ENCODE results near the gene CLIC4. TPM values are rescaled to one million over a fixed set of nuclear protein-coding genes. Genes with fewer than 3 reads are reported as not detected.
"Not testable (repeated sequence)": the region's sequence is repeated elsewhere in the genome, so short reads cannot be mapped to it uniquely, and the experiment has no call there.

The CLIC4 gene
- total RNA-seq, 1 donor from 2014 or later, result 18.2 TPM

GRCh38 chr1:24878045-24878444, 132.8 kb downstream of the CLIC4 start:
- no peak for DNase-seq (ENCODE audit: low spot score)
- intact Hi-C loops (cut with micrococcal nuclease), result no loop called here
- Mint-ChIP-seq H3K9me3 (no peaks in the 10 kb centered on the region), H3K4me3 (ENCODE audit: low read depth) (no peak overlapping the region), H3K36me3 (ENCODE audit: low read depth) (no peaks in the 10 kb centered on the region), H3K27me3 (ENCODE audit: low read depth) (peaks cover 38% of the 10 kb centered on the region), H3K4me1 (ENCODE audit: low read depth) (peaks cover 2% of the 10 kb centered on the region), H3K27ac (no peak overlapping the region)

GRCh38 chr1:24878775-24879742, 133.8 kb downstream of the CLIC4 start:
- Mint-ChIP-seq H3K36me3 (ENCODE audit: low read depth) (no peaks in the 10 kb centered on the region), H3K27me3 (ENCODE audit: low read depth) (peaks cover 48% of the 10 kb centered on the region), H3K27ac (no peak overlapping the region), H3K4me3 (ENCODE audit: low read depth) (no peak overlapping the region), H3K4me1 (ENCODE audit: low read depth) (peaks cover 2% of the 10 kb centered on the region), H3K9me3 (peaks cover 8% of the 10 kb centered on the region)
- DNase-seq (ENCODE audit: low spot score), result no peak
- intact Hi-C loops (cut with micrococcal nuclease), result no loop called here

GRCh38 chr1:24881034-24881433, 135.8 kb downstream of the CLIC4 start:
- intact Hi-C loops (cut with micrococcal nuclease), result no loop called here
- Mint-ChIP-seq H3K36me3 (ENCODE audit: low read depth) (no peaks in the 10 kb centered on the region), H3K9me3 (peaks cover 13% of the 10 kb centered on the region), H3K4me3 (ENCODE audit: low read depth) (no peak overlapping the region), H3K27me3 (ENCODE audit: low read depth) (peaks cover 61% of the 10 kb centered on the region), H3K27ac (no peak overlapping the region), H3K4me1 (ENCODE audit: low read depth) (peaks cover 2% of the 10 kb centered on the region)
- no peak for DNase-seq (ENCODE audit: low spot score)

GRCh38 chr1:24884751-24885150, 139.5 kb downstream of the CLIC4 start:
- peaks cover 13% of the 10 kb centered on the region for H3K9me3 Mint-ChIP-seq
- no peak overlapping the region for H3K4me3 Mint-ChIP-seq (ENCODE audit: low read depth)
- H3K36me3 Mint-ChIP-seq (ENCODE audit: low read depth), result no peaks in the 10 kb centered on the region
- H3K4me1 Mint-ChIP-seq (ENCODE audit: low read depth), result no peaks in the 10 kb centered on the region
- intact Hi-C loops (cut with micrococcal nuclease), result no loop called here
- peaks cover 57% of the 10 kb centered on the region for H3K27me3 Mint-ChIP-seq (ENCODE audit: low read depth)
- no peak for DNase-seq (ENCODE audit: low spot score)
- H3K27ac Mint-ChIP-seq, result no peak overlapping the region

GRCh38 chr1:24886241-24886640, 141.0 kb downstream of the CLIC4 start:
- no peak overlapping the region for H3K27ac Mint-ChIP-seq
- H3K4me1 Mint-ChIP-seq (ENCODE audit: low read depth), result no peaks in the 10 kb centered on the region
- peaks cover 13% of the 10 kb centered on the region for H3K9me3 Mint-ChIP-seq
- DNase-seq (ENCODE audit: low spot score), result no peak
- intact Hi-C loops (cut with micrococcal nuclease), result no loop called here
- no peak overlapping the region for H3K4me3 Mint-ChIP-seq (ENCODE audit: low read depth)
- peaks cover 44% of the 10 kb centered on the region for H3K27me3 Mint-ChIP-seq (ENCODE audit: low read depth)
- no peaks in the 10 kb centered on the region for H3K36me3 Mint-ChIP-seq (ENCODE audit: low read depth)

GRCh38 chr1:24888061-24888970, 143.1 kb downstream of the CLIC4 start:
- intact Hi-C loops (cut with micrococcal nuclease), result no loop called here
- Mint-ChIP-seq H3K4me3 (ENCODE audit: low read depth) (no peak overlapping the region), H3K4me1 (ENCODE audit: low read depth) (no peaks in the 10 kb centered on the region), H3K9me3 (peaks cover 20% of the 10 kb centered on the region), H3K27me3 (ENCODE audit: low read depth) (peaks cover 28% of the 10 kb centered on the region), H3K36me3 (ENCODE audit: low read depth) (peaks cover 10% of the 10 kb centered on the region), H3K27ac (no peak overlapping the region)
- no peak for DNase-seq (ENCODE audit: low spot score)

GRCh38 chr1:24888971-24889676, 143.9 kb downstream of the CLIC4 start:
- H3K36me3 Mint-ChIP-seq (ENCODE audit: low read depth), result peaks cover 11% of the 10 kb centered on the region
- H3K9me3 Mint-ChIP-seq, result peaks cover 14% of the 10 kb centered on the region
- DNase-seq (ENCODE audit: low spot score), result no peak
- intact Hi-C loops (cut with micrococcal nuclease), result no loop called here
- peaks cover 20% of the 10 kb centered on the region for H3K27me3 Mint-ChIP-seq (ENCODE audit: low read depth)
- no peaks in the 10 kb centered on the region for H3K4me1 Mint-ChIP-seq (ENCODE audit: low read depth)
- no peak overlapping the region for H3K27ac Mint-ChIP-seq
- H3K4me3 Mint-ChIP-seq (ENCODE audit: low read depth), result no peak overlapping the region

GRCh38 chr1:24890887-24891286, 145.6 kb downstream of the CLIC4 start:
- no peak for DNase-seq (ENCODE audit: low spot score)
- H3K9me3 Mint-ChIP-seq, result peaks cover 10% of the 10 kb centered on the region
- H3K27ac Mint-ChIP-seq, result no peak overlapping the region
- peaks cover 11% of the 10 kb centered on the region for H3K36me3 Mint-ChIP-seq (ENCODE audit: low read depth)
- peaks cover 7% of the 10 kb centered on the region for H3K27me3 Mint-ChIP-seq (ENCODE audit: low read depth)
- intact Hi-C loops (cut with micrococcal nuclease), result no loop called here
- H3K4me3 Mint-ChIP-seq (ENCODE audit: low read depth), result no peak overlapping the region
- no peaks in the 10 kb centered on the region for H3K4me1 Mint-ChIP-seq (ENCODE audit: low read depth)

GRCh38 chr1:24891367-24891766, 146.1 kb downstream of the CLIC4 start:
- DNase-seq (ENCODE audit: low spot score); H3K27ac Mint-ChIP-seq; H3K27me3 Mint-ChIP-seq (ENCODE audit: low read depth); intact Hi-C loops (cut with micrococcal nuclease); H3K9me3 Mint-ChIP-seq; H3K4me1 Mint-ChIP-seq (ENCODE audit: low read depth); H3K4me3 Mint-ChIP-seq (ENCODE audit: low read depth): not testable (repeated sequence)
- H3K36me3 Mint-ChIP-seq (ENCODE audit: low read depth), result peaks cover 11% of the 10 kb centered on the region

GRCh38 chr1:24892188-24893153, 147.2 kb downstream of the CLIC4 start:
- Mint-ChIP-seq H3K4me3 (ENCODE audit: low read depth) (no peak overlapping the region), H3K9me3 (peaks cover 10% of the 10 kb centered on the region), H3K4me1 (ENCODE audit: low read depth) (no peaks in the 10 kb centered on the region), H3K27me3 (ENCODE audit: low read depth) (no peaks in the 10 kb centered on the region), H3K27ac (no peak overlapping the region), H3K36me3 (ENCODE audit: low read depth) (peaks cover 11% of the 10 kb centered on the region)
- intact Hi-C loops (cut with micrococcal nuclease), result no loop called here
- no peak for DNase-seq (ENCODE audit: low spot score)

GRCh38 chr1:24893431-24893830, 148.2 kb downstream of the CLIC4 start:
- Mint-ChIP-seq H3K4me3 (ENCODE audit: low read depth) (no peak overlapping the region), H3K4me1 (ENCODE audit: low read depth) (peaks cover 3% of the 10 kb centered on the region), H3K27me3 (ENCODE audit: low read depth) (no peaks in the 10 kb centered on the region), H3K9me3 (peaks cover 10% of the 10 kb centered on the region), H3K27ac (no peak overlapping the region), H3K36me3 (ENCODE audit: low read depth) (peaks cover 14% of the 10 kb centered on the region)
- DNase-seq (ENCODE audit: low spot score), result no peak
- intact Hi-C loops (cut with micrococcal nuclease), result no loop called here
